ENCODE measurements around the gene MYBBP1A. TPM values are rescaled to one million over a fixed set of nuclear protein-coding genes. Genes with fewer than 3 reads are reported as not detected.

Gene MYBBP1A
- total RNA-seq, 1 experiment from 2014 or later: 123 TPM

GRCh38 chr17:4509401-4509800, 45.8 kb downstream of the MYBBP1A start:
- no peaks in the 10 kb centered on the region for H3K4me1 Mint-ChIP-seq (ENCODE audit: insufficient read depth, unreplicated experiment)
- TF ChIP-seq CTCF (IDR thresholded peaks at IDR 0.05; ENCODE audit: unreplicated experiment): no peak
- H3K9me3 Mint-ChIP-seq (ENCODE audit: unreplicated experiment): no peaks in the 10 kb centered on the region
- CTCF ChIA-PET: interaction anchor here (0.7 kb wide), 1 partner anchor 89 kb away, joined by 5 read pairs; no protein-coding TSS in a partner anchor
- DNase-seq (ENCODE audit: unreplicated experiment): no peak
- H3K36me3 Mint-ChIP-seq (ENCODE audit: insufficient read depth, unreplicated experiment): peaks cover 6% of the 10 kb centered on the region
- no peaks in the 10 kb centered on the region for H3K27me3 Mint-ChIP-seq (ENCODE audit: insufficient read depth, unreplicated experiment)
- BruUV-seq (replicated peaks): no TSS peak
- intact Hi-C loops (cut with micrococcal nuclease): no loop called here
- no peak overlapping the region for H3K27ac Mint-ChIP-seq (ENCODE audit: low read depth, unreplicated experiment)
- POLR2A ChIA-PET: interaction anchor here (0.6 kb wide), 1 partner anchor 168 kb away, joined by 3 read pairs; no protein-coding TSS in a partner anchor
- no peak overlapping the region for H3K4me3 Mint-ChIP-seq (ENCODE audit: unreplicated experiment)

- ChIA-PET POLR2A (no interaction called here), CTCF (interaction anchor here (0.7 kb wide), 1 partner anchor 12 kb away, joined by 3 read pairs; no protein-coding TSS in a partner anchor)
- H3K9me3 Mint-ChIP-seq (ENCODE audit: unreplicated experiment): no peaks in the 10 kb centered on the region
- H3K4me3 Mint-ChIP-seq (ENCODE audit: unreplicated experiment): no peak overlapping the region
- no peaks in the 10 kb centered on the region for H3K27me3 Mint-ChIP-seq (ENCODE audit: insufficient read depth, unreplicated experiment)
- H3K27ac Mint-ChIP-seq (ENCODE audit: low read depth, unreplicated experiment): no peak overlapping the region
- no peak for DNase-seq (ENCODE audit: unreplicated experiment)
- intact Hi-C loops (cut with micrococcal nuclease): no loop called here
- no peak for TF ChIP-seq CTCF (IDR thresholded peaks at IDR 0.05; ENCODE audit: unreplicated experiment)
- BruUV-seq (replicated peaks): no TSS peak
- peaks cover 6% of the 10 kb centered on the region for H3K36me3 Mint-ChIP-seq (ENCODE audit: insufficient read depth, unreplicated experiment)
- no peaks in the 10 kb centered on the region for H3K4me1 Mint-ChIP-seq (ENCODE audit: insufficient read depth, unreplicated experiment)
Measured at GRCh38 chr17:4508207-4508606, 47.0 kb downstream of the MYBBP1A start.

- Mint-ChIP-seq H3K27ac (ENCODE audit: low read depth, unreplicated experiment) (peak overlapping the region; percentile 49), H3K9me3 (ENCODE audit: unreplicated experiment) (no peaks in the 10 kb centered on the region), H3K4me3 (ENCODE audit: unreplicated experiment) (no peak overlapping the region), H3K27me3 (ENCODE audit: insufficient read depth, unreplicated experiment) (peaks cover 6% of the 10 kb centered on the region), H3K4me1 (ENCODE audit: insufficient read depth, unreplicated experiment) (no peaks in the 10 kb centered on the region), H3K36me3 (ENCODE audit: insufficient read depth, unreplicated experiment) (peaks cover 6% of the 10 kb centered on the region)
- no TSS peak for BruUV-seq (replicated peaks)
- POLR2A ChIA-PET: no interaction called here
- intact Hi-C loops (cut with micrococcal nuclease): no loop called here
- CTCF ChIA-PET: no interaction called here
- DNase-seq (ENCODE audit: unreplicated experiment): no peak
- no peak for TF ChIP-seq CTCF (IDR thresholded peaks at IDR 0.05; ENCODE audit: unreplicated experiment)
Measured at GRCh38 chr17:4507361-4508111, 47.6 kb downstream of the MYBBP1A start.

- TF ChIP-seq CTCF (IDR thresholded peaks at IDR 0.05; ENCODE audit: unreplicated experiment): no peak
- Mint-ChIP-seq H3K9me3 (ENCODE audit: unreplicated experiment) (no peaks in the 10 kb centered on the region), H3K27me3 (ENCODE audit: insufficient read depth, unreplicated experiment) (peaks cover 11% of the 10 kb centered on the region), H3K27ac (ENCODE audit: low read depth, unreplicated experiment) (no peak overlapping the region), H3K36me3 (ENCODE audit: insufficient read depth, unreplicated experiment) (peaks cover 6% of the 10 kb centered on the region), H3K4me1 (ENCODE audit: insufficient read depth, unreplicated experiment) (no peaks in the 10 kb centered on the region), H3K4me3 (ENCODE audit: unreplicated experiment) (no peak overlapping the region)
- ChIA-PET POLR2A (no interaction called here), CTCF (no interaction called here)
- DNase-seq (ENCODE audit: unreplicated experiment): no peak
- BruUV-seq (replicated peaks): no TSS peak
- intact Hi-C loops (cut with micrococcal nuclease): no loop called here
Measured at GRCh38 chr17:4506892-4507291, 48.3 kb downstream of the MYBBP1A start.

All from MCF 10A (cell line).